GF-D8 (cell line): ENCODE measurements around the gene ZNF276.
"Not testable (repeated sequence)": the region's sequence is repeated elsewhere in the genome, so short reads cannot be mapped to it uniquely, and the experiment has no call there.

ENCODE experiments used
- DNase-seq: peaks from one replicate; lab custom pipeline; 2025; lab: John Stamatoyannopoulos, UW

ZNF276 gene

DNA sequence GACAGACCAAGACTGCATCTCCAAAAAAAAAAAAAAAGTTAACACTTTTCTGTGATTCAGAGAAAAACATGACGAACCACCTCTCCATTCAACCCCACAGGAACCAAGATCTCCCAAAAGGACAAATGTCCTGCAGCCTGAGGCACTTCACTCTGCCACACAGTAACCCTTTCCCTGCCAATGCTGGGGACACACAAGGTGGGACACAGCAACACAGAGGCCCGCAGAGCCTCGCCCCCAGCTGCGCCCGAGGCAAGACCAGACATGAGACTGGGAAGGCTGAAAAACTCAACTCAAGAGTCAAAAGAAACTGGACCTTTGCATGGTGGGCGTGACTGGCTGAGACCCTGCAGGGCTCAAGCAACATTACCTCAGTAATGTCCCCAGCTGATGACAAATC, 61.2 kb downstream of the ZNF276 start:
- no peak for DNase-seq

DNA sequence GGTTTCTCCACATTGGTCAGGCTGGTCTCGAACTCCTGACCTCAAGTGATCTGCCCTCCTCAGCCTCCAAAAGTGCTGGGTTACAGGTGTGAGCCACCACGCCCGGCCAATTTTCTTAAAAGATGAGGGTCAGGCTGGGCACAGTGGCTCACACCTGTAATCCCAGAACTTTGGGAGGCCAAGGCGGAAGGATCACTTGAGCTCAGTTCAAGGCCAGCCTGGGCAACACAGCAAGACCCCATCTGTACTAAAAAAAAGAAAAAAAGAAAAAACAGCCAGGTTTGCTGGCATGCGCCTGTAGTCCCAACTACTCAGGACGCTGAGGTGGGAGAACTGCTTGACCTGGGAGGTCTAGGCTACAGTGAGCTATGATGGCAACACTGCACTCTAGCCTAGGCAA, 62.6 kb downstream of the ZNF276 start:
- not testable (repeated sequence) for DNase-seq

DNA sequence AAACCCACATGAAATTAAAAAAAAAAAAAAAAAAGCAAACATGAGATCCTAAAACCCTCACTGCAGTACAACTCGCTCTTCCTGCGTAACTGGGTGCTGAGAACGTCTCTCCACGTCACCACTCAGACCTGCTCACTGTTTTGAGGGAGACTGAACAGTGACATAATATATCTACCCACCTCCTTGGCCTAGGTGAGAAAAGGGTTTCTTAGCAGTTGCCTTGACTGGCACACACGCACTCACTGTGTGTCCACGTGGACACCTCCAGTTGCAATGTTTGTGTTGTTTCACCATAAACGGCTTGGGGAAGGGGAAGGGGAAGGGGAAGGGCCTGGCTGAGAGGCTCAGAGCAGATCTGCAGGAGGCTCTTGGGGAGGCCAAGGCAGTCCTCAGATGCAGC, 63.1 kb downstream of the ZNF276 start:
- DNase-seq = no peak

DNA sequence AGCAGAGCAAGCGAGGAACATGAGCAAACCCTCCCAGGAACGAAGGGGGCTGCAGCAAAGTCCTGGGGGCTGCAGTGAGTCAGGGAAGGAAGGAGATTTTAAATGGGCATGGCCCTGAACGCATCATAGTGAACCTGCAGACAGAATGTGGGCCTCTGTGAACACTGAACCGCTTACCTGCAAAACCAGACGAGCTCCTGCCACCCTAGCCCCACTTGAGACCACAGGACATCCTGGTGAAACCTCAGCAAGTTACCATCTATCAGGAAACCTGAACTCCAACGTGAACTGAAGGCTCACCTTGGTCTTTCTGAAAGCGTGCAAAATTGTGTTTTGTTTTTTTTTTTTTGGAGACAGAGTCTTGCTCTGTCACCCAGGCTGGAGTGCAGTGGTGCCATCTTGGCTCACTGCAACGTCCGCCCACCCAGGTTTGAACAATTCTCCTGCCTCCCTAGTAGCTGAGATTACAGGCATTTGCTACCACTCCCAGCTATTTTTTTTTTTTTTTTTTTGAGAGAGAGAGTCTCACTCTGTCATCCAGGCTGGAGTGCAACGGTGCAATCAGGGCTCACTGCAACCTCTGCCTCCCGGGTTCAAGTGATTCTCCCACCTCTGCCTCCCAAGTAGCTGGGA, 64.3 kb downstream of the ZNF276 start:
- no peak for DNase-seq

DNA sequence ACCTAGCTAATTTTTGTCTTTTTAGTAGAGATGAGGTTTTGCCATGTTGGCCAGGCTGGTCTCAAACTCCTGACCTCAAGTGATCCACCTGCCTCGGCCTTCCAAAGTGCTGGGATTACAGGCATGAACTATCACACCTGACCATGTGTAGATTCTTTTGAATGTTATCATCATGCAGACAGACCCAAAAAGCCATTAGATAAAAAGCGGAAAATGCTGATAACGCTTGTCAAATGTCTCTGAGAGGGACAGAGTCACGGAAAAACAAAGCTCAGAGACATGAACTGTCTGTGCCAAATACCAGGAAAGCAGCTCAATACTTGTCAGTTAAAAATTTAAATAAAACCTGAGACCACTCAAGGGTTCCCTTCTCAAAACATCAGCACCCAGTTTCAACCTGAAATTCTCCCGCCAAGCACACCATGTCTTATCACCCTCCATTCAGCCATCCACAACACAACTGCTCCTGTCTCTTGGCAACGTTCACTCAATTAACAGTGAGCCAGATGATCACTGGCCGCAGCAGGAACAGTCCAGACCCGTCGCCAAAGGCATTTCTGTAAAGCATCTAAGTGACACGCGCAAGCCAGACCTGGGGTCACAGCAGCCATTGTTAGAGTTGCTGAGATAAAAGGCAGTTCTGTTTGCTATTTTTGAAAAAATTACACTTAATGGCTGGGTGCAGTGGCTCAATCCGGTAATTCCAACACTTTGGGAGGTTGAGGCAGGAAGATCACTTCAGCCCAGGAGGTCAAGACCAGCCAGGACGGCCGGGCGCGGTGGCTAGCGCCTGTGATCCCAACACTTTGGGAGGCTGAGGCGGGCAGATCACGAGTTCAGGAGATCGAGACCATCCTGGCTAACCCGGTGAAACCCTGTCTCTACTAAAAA, 65.4 kb downstream of the ZNF276 start:
- no peak for DNase-seq

DNA sequence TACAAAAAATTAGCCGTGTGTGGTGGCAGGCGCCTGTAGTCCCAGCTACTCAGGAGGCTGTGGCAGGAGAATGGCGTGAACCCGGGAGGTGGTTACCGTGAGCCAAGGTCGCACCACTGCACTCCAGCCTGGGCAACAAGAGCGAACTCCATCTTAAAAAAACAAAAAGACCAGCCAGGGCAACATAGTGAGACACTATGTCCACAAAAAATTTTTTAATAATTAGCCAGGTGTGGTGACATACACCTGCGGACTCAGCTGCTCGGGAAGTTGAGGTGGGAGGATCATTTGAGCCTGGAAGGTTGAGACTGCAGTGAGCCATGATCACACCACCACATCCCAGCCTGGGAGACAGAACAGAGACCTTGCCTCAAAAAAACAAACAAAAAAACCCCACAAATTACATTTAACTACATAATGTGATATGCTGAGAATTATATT, 66.0 kb downstream of the ZNF276 start:
- DNase-seq = no peak
